ENCODE data around the gene FAM110D.

GRCh38 chr1:26213335-26213905 lies 54.5 kb downstream of the FAM110D start:
- no peak for TF ChIP-seq GATA2 (IDR thresholded peaks at IDR 0.05; ENCODE audit: low read depth, low read length)
- TF ChIP-seq GATA3 (IDR thresholded peaks at IDR 0.05; ENCODE audit: low read depth, low read length), result no peak
